H1 (cell line): ENCODE data around the gene IP6K3. TPM values are rescaled to one million over a fixed set of nuclear protein-coding genes. Genes with fewer than 3 reads are reported as not detected.

Experiments used
- TEAD4 ChIP-seq: IDR thresholded peaks from 2 replicates; pipeline ENCODE4 v1.6.1; 2012; ENCODE audit warnings: low read depth, low read length, inconsistent platforms, mixed read lengths
- polyA plus RNA-seq, 7 experiments: library from polyadenylated mRNA; depleted of rRNA in 3 of 7; stranded (reverse) in 5 of 7; unstranded in 2 of 7; fragments of >200 nt in 5 of 7; fragments of 200-250 nt in 2 of 7; gene quantifications; 1 replicate in 5 of 7; 2 replicates in 1 of 7; 4 replicates in 1 of 7; pipeline versions ENCODE4 v1.2.1 to v1.2.3, GENCODE V29; 2011 to 2013; ENCODE audit warnings: missing spikeins in 2 of 7, mixed read lengths in 2 of 7
- total RNA-seq: library from RNA; stranded (reverse); fragmentation: NEBNext Ultra II Directional; extraction: Animal tissue kit (Norgen Biotek cat#: 25700); gene quantifications from 2 replicates; pipeline ENCODE4 v1.2.1, GENCODE V29; 2021
- TF ChIP-seq, protein P1 (sequence below), 3 experiments: IDR thresholded peaks; 1 replicate in 2 of 3; 2 replicates in 1 of 3; pipeline versions ENCODE4 v1.5.1 to v1.6.1; 2011; ENCODE audit warnings: low read length in 3 of 3, mild to moderate bottlenecking in 3 of 3, inconsistent platforms in 2 of 3, low read depth in 1 of 3, moderate library complexity in 1 of 3; ENCODE audit not compliant: insufficient read depth in 1 of 3; ENCODE audit errors: control extremely low read depth in 1 of 3

Gene IP6K3
- total and polyA plus RNA-seq, 2 of the 8 experiments (the other 6 are each of a cell fraction or from before 2014, with no cell fraction given), result 0.22 to 0.73 TPM

DNA sequence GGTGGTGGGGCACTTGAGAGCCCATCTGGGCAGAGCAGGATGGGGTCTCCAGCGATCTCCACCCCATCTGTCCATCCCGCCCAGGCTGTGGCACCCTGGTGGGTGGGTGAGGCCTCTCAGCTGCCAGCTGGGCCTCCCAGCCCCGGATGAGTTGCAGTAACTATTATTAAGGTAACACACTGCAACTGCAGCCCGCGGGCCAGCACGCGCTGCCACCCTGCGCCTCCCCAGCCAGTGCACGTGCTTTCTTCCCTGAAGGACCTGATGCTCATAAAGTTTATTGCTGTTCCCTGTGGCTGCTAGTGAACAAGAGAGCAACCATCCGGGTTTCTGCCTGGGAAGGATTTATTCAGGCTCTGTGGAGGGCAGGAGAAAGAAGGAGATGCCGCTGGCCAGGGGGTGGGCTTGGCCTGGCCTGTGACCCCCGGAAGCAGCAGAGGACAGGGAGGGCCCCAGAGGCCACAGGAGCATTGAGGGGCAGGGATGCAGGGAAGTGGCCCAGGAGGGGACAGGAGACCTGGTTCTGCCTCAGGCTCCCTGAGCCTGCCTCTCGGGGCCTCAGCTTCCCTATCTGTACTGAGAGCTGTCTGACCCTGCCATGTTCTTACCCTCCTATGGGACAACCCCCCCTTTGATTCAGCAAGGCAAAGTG lies 1.7 kb downstream of the IP6K3 start (continued):
- TF ChIP-seq, protein P1, sequence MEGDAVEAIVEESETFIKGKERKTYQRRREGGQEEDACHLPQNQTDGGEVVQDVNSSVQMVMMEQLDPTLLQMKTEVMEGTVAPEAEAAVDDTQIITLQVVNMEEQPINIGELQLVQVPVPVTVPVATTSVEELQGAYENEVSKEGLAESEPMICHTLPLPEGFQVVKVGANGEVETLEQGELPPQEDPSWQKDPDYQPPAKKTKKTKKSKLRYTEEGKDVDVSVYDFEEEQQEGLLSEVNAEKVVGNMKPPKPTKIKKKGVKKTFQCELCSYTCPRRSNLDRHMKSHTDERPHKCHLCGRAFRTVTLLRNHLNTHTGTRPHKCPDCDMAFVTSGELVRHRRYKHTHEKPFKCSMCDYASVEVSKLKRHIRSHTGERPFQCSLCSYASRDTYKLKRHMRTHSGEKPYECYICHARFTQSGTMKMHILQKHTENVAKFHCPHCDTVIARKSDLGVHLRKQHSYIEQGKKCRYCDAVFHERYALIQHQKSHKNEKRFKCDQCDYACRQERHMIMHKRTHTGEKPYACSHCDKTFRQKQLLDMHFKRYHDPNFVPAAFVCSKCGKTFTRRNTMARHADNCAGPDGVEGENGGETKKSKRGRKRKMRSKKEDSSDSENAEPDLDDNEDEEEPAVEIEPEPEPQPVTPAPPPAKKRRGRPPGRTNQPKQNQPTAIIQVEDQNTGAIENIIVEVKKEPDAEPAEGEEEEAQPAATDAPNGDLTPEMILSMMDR (IDR thresholded peaks at IDR 0.05; ENCODE audit: control extremely low read depth in 1 of 3, insufficient read depth in 1 of 3, low read depth in 1 of 3, low read length in 3 of 3), result no peak
- no peak for TF ChIP-seq TEAD4
